H4 (cell line): ENCODE measurements around the gene ACOXL. TPM values are rescaled to one million over a fixed set of nuclear protein-coding genes. Genes with fewer than 3 reads are reported as not detected.

Experiments used
- DNase-seq: peaks from one replicate; pipeline ENCODE4 v3.0.0-alpha.2; 2015; ENCODE audit warnings: low spot score
- total RNA-seq: library from RNA; depleted of rRNA; stranded (reverse); fragments of >200 nt; shearing (Covaris generic); gene quantifications from 2 replicates; pipeline ENCODE4 v1.2.3, GENCODE V29; 2014

The ACOXL gene
- total RNA-seq, 1 experiment from 2014 or later, result not detected

DNA sequence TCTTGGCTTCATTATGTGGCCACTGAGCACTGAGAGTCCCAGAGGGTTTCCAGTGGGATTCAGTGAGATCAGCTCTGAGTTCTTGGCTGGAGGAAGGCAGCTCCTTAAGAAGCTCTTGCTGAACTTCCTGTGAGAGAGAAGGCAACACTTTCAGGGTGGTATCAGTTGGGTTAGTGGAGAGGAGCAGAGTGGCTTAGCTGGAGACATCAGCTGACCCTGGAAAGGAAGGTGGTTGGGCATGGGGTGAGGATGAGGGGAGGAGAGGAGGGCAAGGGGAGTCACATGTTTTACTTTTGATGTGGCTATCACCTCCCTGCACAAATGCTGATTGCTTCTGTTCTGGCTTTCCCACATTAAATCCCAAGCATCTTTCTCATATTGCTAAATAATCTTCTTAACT, 95.1 kb downstream of the ACOXL start:
- no peak for DNase-seq

DNA sequence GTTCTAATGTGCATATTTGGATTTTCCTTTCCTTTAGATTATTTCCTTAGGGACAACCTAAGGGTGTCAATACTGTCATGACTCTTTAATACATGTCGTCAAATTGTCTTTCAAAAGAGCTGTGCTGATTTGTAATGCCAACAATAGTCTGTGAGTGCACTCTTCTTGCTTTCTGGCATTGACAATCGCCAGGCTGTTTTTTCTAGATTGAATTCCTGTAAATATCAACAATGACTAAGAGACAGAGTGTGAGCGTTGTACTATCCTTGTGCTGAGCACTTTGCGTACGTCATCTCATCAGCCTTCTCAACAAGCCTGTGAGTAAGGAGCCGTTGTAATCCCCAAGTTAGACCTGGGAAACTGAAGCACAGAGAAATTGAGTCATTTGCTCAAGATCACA, 96.0 kb downstream of the ACOXL start:
- peak; percentile 33 for DNase-seq

DNA sequence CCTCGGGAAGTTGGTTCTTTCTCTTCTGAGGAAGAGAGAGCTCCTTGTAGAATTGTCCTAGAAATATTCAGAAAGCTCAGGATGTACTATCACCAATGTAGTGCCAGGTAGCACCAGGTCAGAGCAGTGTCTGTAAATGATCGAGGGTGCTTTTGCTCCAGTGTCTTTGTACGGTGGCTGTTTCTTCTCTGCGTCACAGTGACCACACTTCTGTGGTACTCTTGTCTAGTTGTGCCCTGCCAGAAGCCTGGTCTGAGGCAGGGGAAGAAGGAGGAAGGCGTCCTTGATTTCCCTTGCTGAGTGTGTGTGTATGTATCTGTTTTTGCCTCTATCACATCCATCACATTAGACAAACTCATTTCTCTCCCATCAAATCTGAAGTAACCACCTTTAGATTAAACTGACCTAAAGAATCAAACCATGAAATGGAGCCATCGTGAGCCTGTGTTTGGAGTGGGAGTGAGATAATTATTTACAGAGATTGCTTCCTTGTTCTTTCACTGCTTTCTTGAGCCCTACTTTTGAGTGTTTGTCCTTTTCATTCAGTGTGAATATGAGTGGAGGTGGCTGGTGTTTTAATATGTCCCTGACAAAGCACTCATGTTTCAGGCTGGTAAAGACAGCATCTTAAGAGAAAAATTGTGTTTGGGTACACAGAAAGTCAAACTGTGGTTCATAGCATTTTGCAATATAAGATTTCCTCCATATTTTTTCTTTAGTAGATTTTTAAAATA, 97.2 kb downstream of the ACOXL start:
- DNase-seq, result no peak

DNA sequence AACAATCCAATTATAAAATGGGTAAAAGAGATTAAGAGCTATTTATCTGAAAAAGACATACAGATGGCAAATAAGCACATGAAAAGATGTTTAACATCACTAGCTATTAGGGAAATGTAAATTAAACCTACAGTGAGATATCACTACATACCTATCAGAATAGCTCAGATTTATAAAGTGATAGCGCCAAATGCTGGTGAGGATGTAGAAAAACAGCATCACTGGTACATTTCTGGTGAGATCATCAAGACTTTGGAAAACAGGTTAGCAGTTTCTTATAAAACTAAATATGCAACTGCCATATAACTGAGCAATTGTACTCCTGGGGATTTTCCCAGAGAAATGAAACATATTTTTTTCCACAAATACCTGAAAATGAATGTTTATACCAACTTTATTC, 100.4 kb downstream of the ACOXL start:
- no peak for DNase-seq

- DNase-seq, result no peak
Measured at GRCh38 chr2:110834134-110834827, 101.9 kb downstream of the ACOXL start.

GRCh38 chr2:110836671-110837070, 104.3 kb downstream of the ACOXL start:
- DNase-seq, result no peak

DNA sequence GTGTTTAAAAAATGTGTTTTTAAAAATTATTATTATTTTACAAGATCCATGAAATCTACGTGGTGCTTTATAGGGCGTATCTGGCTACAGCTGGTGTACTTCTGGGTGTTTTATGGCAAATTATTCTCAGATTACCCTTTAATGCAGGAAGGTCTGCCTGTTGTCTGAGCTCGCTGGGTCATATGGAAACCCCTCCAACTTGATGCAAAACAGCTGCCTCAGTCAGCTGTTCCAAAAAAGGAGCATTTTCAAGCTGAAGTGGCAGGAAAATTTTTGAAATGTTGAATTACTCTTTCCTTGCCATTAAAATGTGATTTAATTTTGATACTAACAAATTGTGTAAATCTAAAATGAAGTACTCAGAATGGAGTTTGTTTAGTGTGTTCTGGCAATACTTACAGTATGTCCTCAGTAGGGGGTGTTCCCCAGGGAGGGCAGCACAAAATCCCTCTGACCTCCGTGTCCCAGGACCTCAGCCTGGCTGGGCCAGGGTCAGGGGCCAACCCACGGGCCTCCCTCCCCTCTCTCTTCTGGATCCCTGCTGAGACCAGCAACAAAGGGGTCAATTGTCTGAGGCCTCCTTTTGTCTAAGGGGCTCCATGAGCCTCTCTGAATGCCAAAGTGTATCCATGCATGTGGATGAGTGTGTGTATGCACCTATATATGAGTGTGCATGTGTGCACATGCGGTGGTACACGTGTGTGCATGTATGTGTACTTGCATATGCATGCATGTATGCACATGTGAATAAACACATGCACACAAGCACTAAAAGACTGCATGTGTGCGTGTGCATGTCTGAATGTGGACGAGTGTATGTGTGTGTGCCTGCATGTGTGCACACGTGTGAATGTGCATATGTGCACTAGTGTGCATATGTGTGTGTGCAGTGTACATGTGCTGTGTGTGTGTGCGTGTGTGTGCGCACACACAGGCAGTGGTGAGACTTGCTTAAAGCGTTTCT, 105.4 kb downstream of the ACOXL start:
- no peak for DNase-seq

DNA sequence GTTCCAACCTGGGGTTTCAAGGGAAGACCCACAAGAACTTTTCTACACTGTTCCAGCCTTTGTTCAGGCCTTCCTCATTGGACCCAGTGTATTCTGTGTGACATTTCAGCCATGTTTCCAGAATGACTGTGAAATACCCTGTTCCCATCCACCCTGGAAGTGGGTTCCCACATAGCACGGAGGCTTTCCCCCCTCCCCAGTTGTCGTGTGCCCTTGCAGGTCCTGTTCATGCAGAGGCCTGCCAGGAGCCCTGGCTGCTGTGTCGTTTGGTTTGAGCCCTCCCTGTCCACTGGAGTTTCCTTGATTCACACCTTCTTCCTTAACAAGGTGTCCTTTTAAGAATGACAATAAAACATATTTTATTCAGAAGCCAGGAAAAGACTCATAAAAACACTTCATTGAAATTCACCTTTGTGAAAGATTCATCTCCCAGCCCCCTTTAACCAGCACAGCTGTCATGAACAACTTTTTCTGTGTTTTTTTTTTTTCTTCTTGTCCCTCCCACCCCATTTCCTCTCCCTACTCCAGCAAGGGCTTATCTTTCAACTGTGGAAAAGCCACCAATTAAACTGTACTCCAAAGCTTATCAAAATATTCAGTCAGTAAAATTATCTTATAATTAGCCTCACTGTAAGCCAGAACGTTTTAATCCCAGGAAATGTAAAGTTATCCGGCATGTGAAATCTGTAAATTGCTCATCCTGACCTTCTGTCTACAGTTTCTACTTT, 106.4 kb downstream of the ACOXL start:
- DNase-seq, result no peak

GRCh38 chr2:110840508-110840907, 108.1 kb downstream of the ACOXL start:
- DNase-seq, result no peak

DNA sequence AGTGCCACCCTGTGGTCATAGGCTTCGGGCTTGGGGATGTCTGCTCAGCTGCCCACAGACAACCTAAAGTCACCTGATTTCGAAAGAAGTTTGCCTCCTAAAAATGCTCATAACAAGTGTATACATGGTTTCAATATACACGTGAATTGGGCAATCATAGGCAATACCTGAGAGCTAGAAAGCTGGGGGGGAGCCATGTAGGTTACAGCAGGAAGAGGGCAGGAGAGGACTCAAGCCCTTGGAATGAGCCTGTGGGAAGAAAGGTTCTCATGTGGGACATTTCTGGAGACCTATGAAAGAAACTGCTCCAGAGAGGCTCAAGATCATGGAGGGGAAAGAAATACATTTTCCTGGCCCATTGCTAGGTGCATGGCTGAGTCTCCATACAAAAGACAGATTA, 109.7 kb downstream of the ACOXL start:
- no peak for DNase-seq

- no peak for DNase-seq
Measured at GRCh38 chr2:110843496-110843895, 111.1 kb downstream of the ACOXL start.

DNA sequence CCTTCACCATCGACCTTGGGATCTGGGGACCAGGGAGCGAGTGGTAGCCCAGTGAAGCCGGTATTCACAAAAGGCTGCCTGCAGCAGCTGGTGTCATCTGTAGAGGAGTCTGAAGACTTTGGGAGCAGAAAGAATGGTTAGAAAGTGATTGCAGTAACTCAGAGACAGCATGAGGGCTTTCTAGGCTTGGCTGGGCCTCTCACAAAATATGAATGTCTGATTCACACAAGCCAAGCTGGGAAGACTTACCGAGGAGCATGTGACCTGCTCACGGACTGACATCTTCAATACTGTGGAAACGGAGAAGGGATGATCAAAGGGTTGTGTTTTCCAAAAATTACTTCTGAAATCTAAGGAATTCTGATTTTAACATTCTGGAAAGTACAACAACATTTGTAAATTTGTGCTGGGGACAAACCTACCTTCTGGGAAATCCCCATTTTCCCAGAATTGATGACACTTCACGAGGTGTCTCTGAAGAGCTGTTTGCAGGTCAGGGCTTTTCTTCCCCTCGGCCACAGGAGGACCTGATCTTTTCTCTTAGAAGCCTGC, 111.7 kb downstream of the ACOXL start:
- DNase-seq, result no peak

GRCh38 chr2:110847651-110848050, 115.3 kb downstream of the ACOXL start:
- DNase-seq, result no peak

- DNase-seq, result no peak
Measured at GRCh38 chr2:110848071-110848470, 115.7 kb downstream of the ACOXL start.

- no peak for DNase-seq
Measured at GRCh38 chr2:110848519-110849030, 116.2 kb downstream of the ACOXL start.

GRCh38 chr2:110851531-110851930, 119.2 kb downstream of the ACOXL start:
- DNase-seq, result no peak

DNA sequence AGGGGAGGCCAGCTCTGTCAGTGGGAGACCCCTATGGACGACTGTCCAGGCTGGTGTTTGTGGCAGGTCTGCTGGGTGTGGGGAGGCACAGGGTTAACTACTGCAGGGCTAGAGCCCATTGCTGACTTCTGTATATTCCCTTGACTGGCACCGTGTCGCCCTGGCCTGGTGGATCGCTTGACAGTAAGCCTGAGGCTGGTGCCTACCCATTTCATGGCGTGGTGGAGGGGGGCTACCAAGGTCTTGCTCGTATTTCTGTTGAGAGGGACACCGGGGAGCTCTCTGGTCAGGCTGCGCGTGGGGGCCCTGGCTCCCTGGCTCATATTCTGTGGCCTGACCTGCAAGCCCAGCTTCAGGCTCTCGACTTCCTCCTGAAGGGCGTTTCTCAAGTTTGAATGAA, 119.7 kb downstream of the ACOXL start:
- DNase-seq, result no peak

DNA sequence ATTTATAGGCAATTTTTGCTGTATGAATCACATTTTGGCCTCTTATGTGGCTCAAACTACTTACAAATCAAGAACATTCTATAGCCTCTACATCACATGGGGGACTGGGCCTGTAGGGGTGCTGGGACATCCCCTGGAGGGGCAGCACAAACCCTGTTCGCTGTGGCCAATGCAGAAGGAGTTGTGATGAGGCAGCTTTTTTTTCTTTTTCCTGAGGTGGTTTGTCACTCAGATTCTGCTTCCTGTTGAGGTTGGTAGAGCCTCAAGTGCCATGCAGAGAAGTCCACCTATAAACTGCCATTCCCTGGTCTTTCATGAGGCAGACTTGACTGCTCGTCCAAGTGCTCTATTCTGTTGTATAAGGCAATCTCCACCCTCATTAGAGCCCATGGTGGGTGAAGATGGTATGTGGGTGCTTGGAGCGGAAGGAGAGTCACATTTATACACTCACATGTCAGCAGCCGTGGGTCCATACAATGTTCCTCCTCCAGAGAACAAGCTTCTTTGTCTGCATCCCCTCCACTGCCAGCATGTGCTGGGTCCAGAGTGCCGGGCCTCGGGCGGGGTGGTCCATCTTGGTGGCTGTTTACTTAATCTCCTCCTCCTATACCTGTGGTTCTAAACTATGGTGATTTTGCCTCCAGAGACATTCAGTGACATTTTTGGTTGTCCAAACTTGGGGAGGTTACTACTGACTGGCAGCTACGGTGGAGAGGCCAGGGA, 120.3 kb downstream of the ACOXL start:
- DNase-seq, result no peak

DNA sequence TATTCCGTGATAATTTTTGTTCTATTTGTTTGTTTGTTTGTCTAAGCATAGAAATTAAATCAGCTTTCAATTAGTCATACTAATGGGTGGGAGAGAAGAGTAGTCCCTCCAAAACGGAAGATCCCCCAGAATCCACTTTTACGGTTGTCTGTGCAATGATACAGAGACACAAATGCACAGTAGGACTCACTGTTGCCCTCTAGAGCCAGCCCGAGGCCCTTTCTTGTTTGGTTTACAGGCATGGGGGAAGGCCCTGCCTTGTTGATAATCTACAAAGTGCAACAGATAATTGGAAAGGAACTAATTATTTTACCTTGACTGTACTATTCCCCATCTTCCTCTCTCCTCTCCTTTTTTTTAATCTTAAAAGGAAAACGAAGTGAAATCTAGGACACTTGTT, 121.1 kb downstream of the ACOXL start:
- DNase-seq, result peak; percentile 21

GRCh38 chr2:110853948-110854347, 121.6 kb downstream of the ACOXL start:
- no peak for DNase-seq
